Endothelial cell of umbilical vein (primary cell): ENCODE data around the gene DHX30. TPM values are rescaled to one million over a fixed set of nuclear protein-coding genes. Genes with fewer than 3 reads are reported as not detected.

ENCODE experiments used
- BruUV-seq: library from RNA; stranded (reverse); fragments of 400-500 nt; replicated peaks from 2 replicates; lab custom pipeline; 2021; lab: Mats Ljungman, UMichigan
- CTCF ChIA-PET: fragments of 300-600, 350-600 bp; sonication (Branson Sonifier 250); formaldehyde crosslinking; loops from one replicate; lab custom pipeline; 2021; ENCODE audit warnings: antibody characterized with exemption, inconsistent platforms; lab: Charles Lee
- POLR2A ChIA-PET: fragments of 300-600, 350-600 bp; sonication (Branson Sonifier 250); formaldehyde crosslinking; loops from one replicate; lab custom pipeline; 2021; ENCODE audit warnings: antibody characterized with exemption, inconsistent platforms; lab: Charles Lee
- DNase-seq: peaks from one replicate; pipeline ENCODE4 v3.0.0-alpha.2; 2011; ENCODE audit warnings: low read depth, low spot score
- FAIRE-seq: peaks from 2 replicates; lab custom pipeline; 2011; peaks lifted over from hg19 to GRCh38; lab: Jason Lieb, UNC
- H2AFZ ChIP-seq: 2 replicates; pipeline ENCODE4 v1.6.0; 2012; ENCODE audit warnings: low read depth, low read length, control low read depth, inconsistent platforms
- H3K27ac ChIP-seq: 2 replicates; pipeline ENCODE4 v1.5.1; 2011; ENCODE audit warnings: low read depth, mild to moderate bottlenecking, control low read depth, low read length, moderate library complexity; ENCODE audit not compliant: insufficient read depth
- H3K27me3 ChIP-seq, 2 experiments: 2 replicates each; pipeline versions ENCODE4 v1.6.0 to v1.6.1; 2011; ENCODE audit warnings: low read length in 2 of 2, mixed read lengths in 1 of 2; ENCODE audit not compliant: control insufficient read depth in 2 of 2, insufficient read depth in 2 of 2
- H3K36me3 ChIP-seq, 2 experiments: 2 replicates in 1 of 2; 3 replicates in 1 of 2; pipeline ENCODE4 v1.5.1; 2011; ENCODE audit warnings: low read length in 2 of 2, mild to moderate bottlenecking in 1 of 2, moderate library complexity in 1 of 2; ENCODE audit not compliant: control insufficient read depth in 2 of 2, insufficient read depth in 2 of 2; ENCODE audit errors: extremely low read depth in 1 of 2
- H3K4me1 ChIP-seq: 3 replicates; pipeline ENCODE4 v1.5.1; 2011; ENCODE audit warnings: mild to moderate bottlenecking, low read length; ENCODE audit not compliant: control insufficient read depth, insufficient read depth; ENCODE audit errors: extremely low read depth
- H3K4me2 ChIP-seq: 2 replicates; pipeline ENCODE4 v1.6.1; 2011; ENCODE audit warnings: low read length, control low read depth, mixed read lengths; ENCODE audit not compliant: insufficient read depth
- H3K4me3 ChIP-seq, 3 experiments: fragments of 200-600 bp in 1 of 3; sonication (generic), shearing (Covaris generic) in 1 of 3; replicated peaks in 1 of 3; 2 replicates each; pipeline ENCODE4 v1.5.1; 2011 to 2016; ENCODE audit warnings: control low read depth in 3 of 3, low read length in 3 of 3, mild to moderate bottlenecking in 2 of 3, inconsistent platforms in 1 of 3, low read depth in 1 of 3, moderate library complexity in 1 of 3; ENCODE audit not compliant: insufficient read depth in 1 of 3
- H3K79me2 ChIP-seq: 2 replicates; pipeline ENCODE4 v1.6.0; 2012; ENCODE audit warnings: low read length, inconsistent platforms; ENCODE audit not compliant: control insufficient read depth, insufficient read depth
- H3K9ac ChIP-seq: replicated peaks from 2 replicates; pipeline ENCODE3; 2011; ENCODE audit warnings: low read length, control low read depth; ENCODE audit not compliant: insufficient read depth; ENCODE audit errors: extremely low read depth
- H3K9me1 ChIP-seq: replicated peaks from 3 replicates; pipeline ENCODE4 v1.6.0; 2011; ENCODE audit warnings: mild to moderate bottlenecking, low read length; ENCODE audit not compliant: control insufficient read depth, insufficient read depth; ENCODE audit errors: extremely low read depth
- H3K9me3 ChIP-seq: replicated peaks from 2 replicates; pipeline ENCODE4 v1.5.1; 2012; ENCODE audit warnings: low read length, inconsistent platforms; ENCODE audit not compliant: control insufficient read depth, insufficient read depth
- H4K20me1 ChIP-seq: replicated peaks from 2 replicates; pipeline ENCODE3; 2011; ENCODE audit warnings: mild to moderate bottlenecking, low read length; ENCODE audit not compliant: control insufficient read depth, insufficient read depth; ENCODE audit errors: extremely low read depth
- EZH2 ChIP-seq: IDR thresholded peaks from 2 replicates; pipeline ENCODE4 v1.6.1; 2012; ENCODE audit warnings: borderline replicate concordance, low read depth, mild to moderate bottlenecking, moderate library complexity, low read length, inconsistent platforms; ENCODE audit not compliant: severe bottlenecking
- FOS ChIP-seq: IDR thresholded peaks from 2 replicates; pipeline ENCODE4 v1.6.1; 2011; ENCODE audit warnings: mild to moderate bottlenecking, low read length, moderate library complexity, borderline replicate concordance; ENCODE audit not compliant: insufficient read depth
- GATA2 ChIP-seq: IDR thresholded peaks from 2 replicates; pipeline ENCODE4 v1.7.0; 2011; ENCODE audit warnings: low read depth, mild to moderate bottlenecking, moderate library complexity, mixed read lengths, low read length; ENCODE audit not compliant: insufficient read length, insufficient read depth
- JUN ChIP-seq: IDR thresholded peaks from 2 replicates; pipeline ENCODE4 v1.6.1; 2011; ENCODE audit warnings: borderline replicate concordance, low read depth; ENCODE audit not compliant: insufficient read length, insufficient read depth
- MAX ChIP-seq: IDR thresholded peaks from 2 replicates; pipeline ENCODE4 v1.6.1; 2011; ENCODE audit not compliant: insufficient read depth, insufficient read length
- MYC ChIP-seq: IDR thresholded peaks from one replicate; pipeline ENCODE4 v1.6.1; 2011; ENCODE audit warnings: mild to moderate bottlenecking, low read depth, low read length
- POLR2A ChIP-seq: IDR thresholded peaks from 2 replicates; pipeline ENCODE4 v1.6.1; 2012; ENCODE audit warnings: low read depth, mild to moderate bottlenecking, control low read depth, low read length
- POLR2AphosphoS5 ChIP-seq: IDR thresholded peaks from 2 replicates; pipeline ENCODE4 v1.6.1; 2012; ENCODE audit warnings: low read depth, mild to moderate bottlenecking, control low read depth, low read length, moderate library complexity; ENCODE audit not compliant: insufficient read depth
- dilution Hi-C: fragments of 300-500 bp; cut with MboI; formaldehyde crosslinking; loops from one replicate; pipeline ENCODE4 v1.15.0; 2019; ENCODE audit warnings: low sequenced_read_pairs; ENCODE audit not compliant: extremely low pct_ligation_motif_present
- intact Hi-C: fragments of 100-400 bp; cut with micrococcal nuclease; formaldehyde crosslinking; loops from one replicate; pipeline ENCODE4 v1.10.0; 2022
- polyA plus RNA-seq, 4 experiments: library from polyadenylated mRNA; depleted of rRNA in 3 of 4; stranded (reverse) in 3 of 4; unstranded in 1 of 4; fragments of >200 nt; gene quantifications; 2 replicates each; pipeline versions ENCODE4 v1.2.1 to v1.2.3, GENCODE V29; 2011 to 2012; ENCODE audit warnings: missing spikeins in 1 of 4
- total RNA-seq: library from RNA; stranded (reverse); gene quantifications from 2 replicates; pipeline ENCODE4 v1.2.3, GENCODE V29; 2021
- TF ChIP-seq, protein P1 (sequence below), 2 donors: IDR thresholded peaks; 1 replicate in 1 of 2; 2 replicates in 1 of 2; pipeline ENCODE4 v1.5.1; 2011; ENCODE audit warnings: low read length in 2 of 2, mild to moderate bottlenecking in 2 of 2, moderate library complexity in 2 of 2, control low read depth in 1 of 2, inconsistent platforms in 1 of 2, low read depth in 1 of 2; ENCODE audit not compliant: insufficient read depth in 1 of 2; ENCODE audit errors: extremely low read depth in 1 of 2

DHX30 gene
- total and polyA plus RNA-seq, 2 donors (not counting 3 experiments of a cell fraction or from before 2014, with no cell fraction given), result 79.0 to 86.9 TPM

DNA sequence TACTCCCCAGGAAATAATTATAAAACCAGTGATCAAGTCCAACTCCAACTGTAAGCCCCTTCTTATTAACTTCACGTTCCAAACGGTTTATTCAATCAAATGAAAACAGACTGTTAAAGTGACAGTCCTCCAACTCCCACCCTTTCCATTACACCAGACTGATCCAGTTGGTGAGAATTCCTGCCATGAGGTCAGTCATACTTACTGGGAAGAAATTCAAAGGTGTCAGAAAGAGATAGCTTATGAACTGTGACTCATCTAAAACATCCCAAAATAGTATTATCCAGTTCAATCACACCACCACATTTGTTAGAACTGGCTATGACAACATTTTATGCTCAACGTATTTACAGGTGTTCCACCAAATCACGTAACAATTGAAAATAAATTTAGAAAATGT lies 40.7 kb upstream of the DHX30 start:
- Histone ChIP-seq H3K79me2 (peaks cover 76% of the 10 kb centered on the region), H3K27me3 (no peaks in the 10 kb centered on the region), H3K4me1 (no peaks in the 10 kb centered on the region), H3K36me3 (no peaks in the 10 kb centered on the region), H3K4me2 (no peak overlapping the region), H2AFZ (no peak overlapping the region), H3K4me3 (no peak overlapping the region), H3K9me3 (no peaks in the 10 kb centered on the region), H3K27ac (no peak overlapping the region), H3K9ac (no peak overlapping the region), H4K20me1 (peaks cover 3% of the 10 kb centered on the region), H3K9me1 (no peaks in the 10 kb centered on the region)
- intact Hi-C loops (no loop called here), dilution Hi-C loops (no loop called here)
- BruUV-seq, result no TSS peak
- FAIRE-seq, result no peak
- TF ChIP-seq, protein P1, sequence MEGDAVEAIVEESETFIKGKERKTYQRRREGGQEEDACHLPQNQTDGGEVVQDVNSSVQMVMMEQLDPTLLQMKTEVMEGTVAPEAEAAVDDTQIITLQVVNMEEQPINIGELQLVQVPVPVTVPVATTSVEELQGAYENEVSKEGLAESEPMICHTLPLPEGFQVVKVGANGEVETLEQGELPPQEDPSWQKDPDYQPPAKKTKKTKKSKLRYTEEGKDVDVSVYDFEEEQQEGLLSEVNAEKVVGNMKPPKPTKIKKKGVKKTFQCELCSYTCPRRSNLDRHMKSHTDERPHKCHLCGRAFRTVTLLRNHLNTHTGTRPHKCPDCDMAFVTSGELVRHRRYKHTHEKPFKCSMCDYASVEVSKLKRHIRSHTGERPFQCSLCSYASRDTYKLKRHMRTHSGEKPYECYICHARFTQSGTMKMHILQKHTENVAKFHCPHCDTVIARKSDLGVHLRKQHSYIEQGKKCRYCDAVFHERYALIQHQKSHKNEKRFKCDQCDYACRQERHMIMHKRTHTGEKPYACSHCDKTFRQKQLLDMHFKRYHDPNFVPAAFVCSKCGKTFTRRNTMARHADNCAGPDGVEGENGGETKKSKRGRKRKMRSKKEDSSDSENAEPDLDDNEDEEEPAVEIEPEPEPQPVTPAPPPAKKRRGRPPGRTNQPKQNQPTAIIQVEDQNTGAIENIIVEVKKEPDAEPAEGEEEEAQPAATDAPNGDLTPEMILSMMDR (IDR thresholded peaks at IDR 0.05; ENCODE audit: extremely low read depth in 1 of 2, insufficient read depth in 1 of 2, low read depth in 1 of 2, low read length in 2 of 2), result no peak
- TF ChIP-seq POLR2A (no peak), EZH2 (no peak), JUN (no peak), POLR2AphosphoS5 (no peak), GATA2 (no peak), MYC (no peak), FOS (no peak), MAX (no peak)
- no peak for DNase-seq
- POLR2A ChIA-PET, result no interaction called here
- CTCF ChIA-PET, result interaction anchor here (3.3 kb wide), 1 partner anchor 11 kb away, joined by 10 read pairs; no protein-coding TSS in a partner anchor
